GM23248 (cell line): ENCODE measurements around the gene XPO4. TPM values are rescaled to one million over a fixed set of nuclear protein-coding genes. Genes with fewer than 3 reads are reported as not detected.
"Not testable (repeated sequence)": the region's sequence is repeated elsewhere in the genome, so short reads cannot be mapped to it uniquely, and the experiment has no call there.

Experiments used
- DNase-seq: peaks from one replicate; pipeline ENCODE4 v3.0.0-alpha.2; 2015
- H2AFZ ChIP-seq: fragments of 200-600 bp; sonication (generic); 2 replicates; pipeline ENCODE4 v1.6.1; 2016; ENCODE audit warnings: antibody characterized with exemption
- H3F3A ChIP-seq: fragments of 200-600 bp; sonication (generic); 2 replicates; pipeline ENCODE4 v1.6.1; 2016; ENCODE audit warnings: mild to moderate bottlenecking, antibody characterized with exemption, mixed run types; ENCODE audit not compliant: insufficient read depth
- H3K27ac ChIP-seq: fragments of 200-600 bp; sonication (generic); 2 replicates; pipeline ENCODE4 v1.5.1; 2016; ENCODE audit warnings: mild to moderate bottlenecking
- H3K27me3 ChIP-seq: fragments of 200-600 bp; sonication (generic); replicated peaks from 2 replicates; pipeline ENCODE4 v1.6.1; 2016; ENCODE audit warnings: mild to moderate bottlenecking; ENCODE audit not compliant: insufficient read depth
- H3K36me3 ChIP-seq: fragments of 200-600 bp; sonication (generic); 2 replicates; pipeline ENCODE4 v1.6.1; 2016; ENCODE audit warnings: low read depth, mild to moderate bottlenecking
- H3K4me1 ChIP-seq: fragments of 200-600 bp; sonication (generic); 2 replicates; pipeline ENCODE4 v1.6.1; 2016; ENCODE audit warnings: mild to moderate bottlenecking; ENCODE audit not compliant: insufficient read depth
- H3K4me2 ChIP-seq: fragments of 200-600 bp; sonication (generic); one replicate; pipeline ENCODE4 v1.6.1; 2016; ENCODE audit warnings: mild to moderate bottlenecking; ENCODE audit not compliant: unreplicated experiment
- H3K4me3 ChIP-seq: fragments of 200-600 bp; sonication (generic); 2 replicates; pipeline ENCODE4 v1.5.1; 2016; ENCODE audit warnings: mild to moderate bottlenecking
- H3K79me2 ChIP-seq: fragments of 200-600 bp; sonication (generic); 2 replicates; pipeline ENCODE4 v1.6.1; 2016; ENCODE audit warnings: mild to moderate bottlenecking; ENCODE audit not compliant: insufficient read depth
- H3K9ac ChIP-seq: fragments of 200-600 bp; sonication (generic); 2 replicates; pipeline ENCODE4 v1.6.1; 2016; ENCODE audit warnings: mild to moderate bottlenecking
- H3K9me2 ChIP-seq: fragments of 200-600 bp; sonication (generic); 2 replicates; pipeline ENCODE4 v1.6.1; 2016; ENCODE audit warnings: mixed run types, mild to moderate bottlenecking, moderate library complexity; ENCODE audit not compliant: insufficient read depth
- H3K9me3 ChIP-seq: fragments of 200-600 bp; sonication (generic); one replicate; pipeline ENCODE4 v1.6.1; 2017; ENCODE audit warnings: low read depth
- H4K20me1 ChIP-seq: fragments of 200-600 bp; sonication (generic); 2 replicates; pipeline ENCODE4 v1.6.0; 2016; ENCODE audit not compliant: insufficient read depth
- EZH2 ChIP-seq: fragments of 200-600 bp; sonication (generic); IDR thresholded peaks from 2 replicates; pipeline ENCODE4 v1.6.1; 2018; ENCODE audit warnings: antibody characterized with exemption, mild to moderate bottlenecking; ENCODE audit not compliant: insufficient read depth, poor library complexity, severe bottlenecking
- EZH2phosphoT487 ChIP-seq: fragments of 200-600 bp; sonication (generic); IDR thresholded peaks from 2 replicates; pipeline ENCODE4 v1.6.1; 2018; ENCODE audit warnings: antibody characterized with exemption, moderate library complexity, mild to moderate bottlenecking, low read depth; ENCODE audit not compliant: insufficient read depth
- WGBS, 2 experiments: methylation state at CpG; one replicate each; pipeline ENCODE4 v1.1.6; 2015 to 2017; ENCODE audit warnings: low lambda C conversion rate in 2 of 2, low coverage in 1 of 2; ENCODE audit errors: missing lambda C conversion rate in 2 of 2; 5-methylcytosine and 5-hydroxymethylcytosine counted together
- in situ Hi-C: fragments of 300-500 bp; cut with MboI; formaldehyde crosslinking; loops from 2 replicates; pipeline ENCODE4 v1.15.0; 2020
- polyA plus RNA-seq: library from polyadenylated mRNA; unstranded; fragments of >200 nt; fragmentation: Nextera tagmentation; extraction: Ambion mirVana; gene quantifications from 2 replicates; pipeline ENCODE4 v1.2.1, GENCODE V29; 2016
- total RNA-seq: library from RNA; depleted of rRNA; stranded (reverse); fragments of >200 nt; shearing (Covaris generic); gene quantifications from 2 replicates; pipeline ENCODE4 v1.2.3, GENCODE V29; 2014; rRNA removed

XPO4 gene
- total RNA-seq, result 13.8 and 15.0 TPM in 2 replicates
- 4.3 and 4.9 TPM in 2 replicates for polyA plus RNA-seq

GRCh38 chr13:20902438-20903163 is at the start of gene XPO4:
XPO4 (minus strand) TSS chr13:20902746; CDS start chr13:20902738, 8 bp downstream.
- no peaks in the 10 kb centered on the region; the same call in none of the 2 replicates for H3K36me3 ChIP-seq
- TF ChIP-seq EZH2phosphoT487 (no peak), EZH2 (no peak)
- H4K20me1 ChIP-seq, result no peaks in the 10 kb centered on the region
- WGBS, 2 experiments, result 1% methylated on average over 52 to 61 of the region's 81 CpGs
- H2AFZ ChIP-seq, result peak within 1 kb of the TSS; percentile 80
- peak within 1 kb of the TSS; percentile 89 for H3K9ac ChIP-seq
- no peaks in the 10 kb centered on the region for H3K9me3 ChIP-seq
- no peaks in the 10 kb centered on the region for H3K27me3 ChIP-seq
- in situ Hi-C loops, result no loop called here
- no peaks in the 10 kb centered on the region for H3K9me2 ChIP-seq
- DNase-seq, result peak; percentile 95
- peaks cover 48% of the 10 kb centered on the region for H3K79me2 ChIP-seq
- peak within 1 kb of the TSS; percentile 80 for H3K27ac ChIP-seq
- peak within 1 kb of the TSS; percentile 90 for H3K4me3 ChIP-seq
- H3F3A ChIP-seq, result peaks cover 8% of the 10 kb centered on the region; the same call in 1 of the 2 replicates
- H3K4me1 ChIP-seq, result peaks cover 14% of the 10 kb centered on the region
- peak within 1 kb of the TSS; percentile 89 for H3K4me2 ChIP-seq

DNA sequence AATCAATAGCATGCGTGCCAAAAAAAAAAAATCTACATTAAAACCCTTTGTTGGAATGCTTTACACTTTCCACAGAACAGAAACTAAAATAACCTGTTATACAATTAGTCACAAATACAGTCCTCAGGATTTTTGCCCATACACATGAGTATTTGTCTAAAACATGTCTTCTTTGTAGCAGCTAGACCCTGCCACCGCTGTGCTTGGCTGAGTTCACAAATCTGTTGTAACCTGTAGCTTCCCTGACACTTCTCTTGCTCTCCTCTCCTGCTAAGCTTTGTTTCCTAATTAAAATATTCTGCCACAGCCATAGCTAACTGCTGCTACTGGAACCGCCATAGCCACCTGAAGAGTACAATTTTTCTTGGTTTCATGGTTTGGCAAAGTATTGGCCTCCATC is 45.5 kb upstream of the XPO4 start:
- not testable (repeated sequence) for H3K27me3 ChIP-seq, H3K4me1 ChIP-seq, DNase-seq, H3K79me2 ChIP-seq, H3K9me2 ChIP-seq, H3K4me3 ChIP-seq, H2AFZ ChIP-seq, H3K9me3 ChIP-seq, H3F3A ChIP-seq, H3K4me2 ChIP-seq, H4K20me1 ChIP-seq, H3K9ac ChIP-seq, H3K36me3 ChIP-seq, H3K27ac ChIP-seq
- in situ Hi-C loops, result loop anchor here (10.0 kb wide), 2 partner anchors 177 to 537 kb away; no protein-coding TSS in a partner anchor
- WGBS, 2 experiments, result 84 to 89% methylated on average over 3 of the region's 3 CpGs

DNA sequence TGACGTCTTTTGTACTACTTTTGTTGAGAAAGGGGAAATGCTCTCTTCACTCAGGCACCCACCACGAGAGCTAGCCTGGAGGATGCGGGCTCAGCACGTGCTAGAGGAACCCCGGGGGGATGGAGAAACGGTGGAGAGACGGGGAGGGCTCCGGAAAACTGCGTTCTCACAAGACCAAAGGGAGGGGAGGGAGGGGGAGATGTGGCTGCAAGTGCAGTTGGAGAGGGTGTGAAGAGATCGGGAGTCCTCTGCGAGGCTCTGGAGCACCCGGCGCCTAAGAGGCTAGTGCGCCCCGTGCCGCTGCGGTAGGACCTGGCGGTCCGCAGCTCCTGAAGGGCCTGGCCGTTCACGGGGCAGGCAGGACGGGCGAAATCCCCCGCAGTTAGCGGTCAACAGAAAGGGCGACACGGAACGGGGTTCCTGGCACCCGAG is 43.4 kb upstream of the XPO4 start:
- Histone ChIP-seq H3F3A (no peaks in the 10 kb centered on the region), H3K36me3 (no peaks in the 10 kb centered on the region), H4K20me1 (no peaks in the 10 kb centered on the region), H3K27ac (no peak overlapping the region), H3K9me3 (no peaks in the 10 kb centered on the region), H3K4me1 (peaks cover 7% of the 10 kb centered on the region; the same call in 1 of the 2 replicates), H3K4me2 (peak overlapping the region; percentile 84), H3K27me3 (no peaks in the 10 kb centered on the region), H3K9me2 (no peaks in the 10 kb centered on the region), H3K79me2 (no peaks in the 10 kb centered on the region), H2AFZ (peak overlapping the region; percentile 86), H3K4me3 (peak overlapping the region; percentile 58), H3K9ac (peak overlapping the region; percentile 45; the same call in 1 of the 2 replicates)
- in situ Hi-C loops, result loop anchor here (10.0 kb wide), 2 partner anchors 179 to 539 kb away; no protein-coding TSS in a partner anchor
- WGBS, 2 experiments, result 10 to 12% methylated on average over 23 to 29 of the region's 29 CpGs
- TF ChIP-seq EZH2 (no peak), EZH2phosphoT487 (no peak)
- DNase-seq, result peak; percentile 35

DNA sequence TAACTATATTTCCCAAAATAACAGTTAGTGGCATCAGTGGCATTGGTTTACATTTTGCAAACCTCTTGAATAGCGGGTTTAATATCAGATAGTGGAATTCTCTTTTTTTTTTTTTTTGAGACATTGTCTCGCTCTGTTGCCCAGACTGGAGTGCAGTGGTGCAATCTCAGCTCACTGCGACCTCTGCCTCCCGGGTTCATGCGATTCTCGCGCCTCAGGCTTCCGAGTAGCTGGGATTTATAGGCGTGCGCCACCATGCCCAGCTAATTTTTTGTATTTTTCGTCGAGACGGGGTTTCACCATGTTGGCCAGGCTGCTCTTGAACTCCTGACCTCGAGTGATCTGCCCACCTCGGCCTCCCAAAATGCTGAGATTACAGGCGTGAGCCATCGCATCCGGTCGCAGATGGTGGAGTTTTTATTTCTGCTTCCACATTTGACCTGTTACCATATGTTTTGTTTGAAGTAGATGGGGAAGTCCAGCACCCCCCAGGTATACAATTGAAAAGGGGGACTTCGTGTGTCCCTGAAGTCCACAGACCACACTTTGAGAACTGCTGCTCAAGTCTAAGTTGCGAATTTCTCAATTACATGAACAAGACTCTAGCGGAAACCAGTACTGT is 40.5 kb upstream of the XPO4 start:
- Histone ChIP-seq H3K4me3 (peak overlapping the region; percentile 46), H4K20me1 (no peaks in the 10 kb centered on the region), H3F3A (peaks cover 7% of the 10 kb centered on the region; the same call in 1 of the 2 replicates), H3K36me3 (no peaks in the 10 kb centered on the region), H3K27ac (peak overlapping the region; percentile 74), H3K4me1 (peaks cover 15% of the 10 kb centered on the region), H3K79me2 (no peaks in the 10 kb centered on the region), H3K27me3 (no peaks in the 10 kb centered on the region), H2AFZ (peak overlapping the region; percentile 54; the same call in 1 of the 2 replicates), H3K9me2 (no peaks in the 10 kb centered on the region), H3K9ac (peak overlapping the region; percentile 74), H3K9me3 (no peaks in the 10 kb centered on the region), H3K4me2 (peak overlapping the region; percentile 48)
- DNase-seq, result no peak
- TF ChIP-seq EZH2phosphoT487, result no peak
- 65 to 66% methylated on average over 22 of the region's 22 CpGs for WGBS, 2 experiments
- in situ Hi-C loops, result loop anchor here (10.0 kb wide), 2 partner anchors 182 to 542 kb away; no protein-coding TSS in a partner anchor

- not testable (repeated sequence) for H3K27ac ChIP-seq, H3K9ac ChIP-seq, DNase-seq, H3K36me3 ChIP-seq, H3K27me3 ChIP-seq, H3K4me3 ChIP-seq, H3K4me2 ChIP-seq, H3F3A ChIP-seq, H2AFZ ChIP-seq, H3K9me2 ChIP-seq, H3K9me3 ChIP-seq, H3K79me2 ChIP-seq, H4K20me1 ChIP-seq
- H3K4me1 ChIP-seq, result peaks cover 13% of the 10 kb centered on the region
- WGBS, 2 experiments, result 90 to 95% methylated on average over 10 of the region's 10 CpGs
- in situ Hi-C loops, result loop anchor here (10.0 kb wide), 2 partner anchors 184 to 544 kb away; no protein-coding TSS in a partner anchor
These were observed 38.0 kb upstream of the XPO4 start for GRCh38 chr13:20940511-20940910.
